SJSA1 (cell line): ENCODE measurements around the gene GJC2. TPM values are rescaled to one million over a fixed set of nuclear protein-coding genes. Genes with fewer than 3 reads are reported as not detected.

ENCODE experiments used
- DNase-seq, 2 experiments: peaks; one replicate each; pipeline ENCODE4 v3.0.0-alpha.2; 2015 to 2020; ENCODE audit warnings: low spot score in 2 of 2, low read depth in 1 of 2
- H3K27ac ChIP-seq: fragments of 250-450 bp; sonication (Bioruptor Pico); 2 replicates; pipeline ENCODE4 v1.5.1; 2020; ENCODE audit warnings: mild to moderate bottlenecking, moderate library complexity
- H3K27me3 ChIP-seq: fragments of 250-450 bp; sonication (Bioruptor Pico); replicated peaks from 2 replicates; pipeline ENCODE4 v1.5.1; 2020; ENCODE audit warnings: mild to moderate bottlenecking, moderate library complexity
- H3K36me3 ChIP-seq: fragments of 250-450 bp; sonication (Bioruptor Pico); 2 replicates; pipeline ENCODE4 v1.5.1; 2020; ENCODE audit warnings: mild to moderate bottlenecking
- H3K4me1 ChIP-seq: fragments of 250-450 bp; sonication (Bioruptor Pico); replicated peaks from 2 replicates; pipeline ENCODE4 v1.6.1; 2021; ENCODE audit warnings: mild to moderate bottlenecking
- H3K4me3 ChIP-seq: fragments of 250-450 bp; sonication (Bioruptor Pico); 2 replicates; pipeline ENCODE4 v1.5.1; 2020; ENCODE audit warnings: mild to moderate bottlenecking
- H3K9me3 ChIP-seq: fragments of 250-450 bp; sonication (Bioruptor Pico); replicated peaks from 2 replicates; pipeline ENCODE4 v1.5.1; 2020; ENCODE audit warnings: mild to moderate bottlenecking
- total RNA-seq: library from RNA; depleted of rRNA; stranded (reverse); fragments of >200 nt; shearing (Covaris generic); gene quantifications from 2 replicates; pipeline ENCODE4 v1.2.3, GENCODE V29; 2014

GJC2 gene
- total RNA-seq, 1 experiment from 2014 or later = 2.3 TPM

GRCh38 chr1:228152097-228152917 lies 2.6 kb downstream of the GJC2 start:
- Histone ChIP-seq H3K36me3 (peaks cover 33% of the 10 kb centered on the region), H3K4me3 (no peak overlapping the region), H3K27me3 (no peaks in the 10 kb centered on the region), H3K9me3 (no peaks in the 10 kb centered on the region), H3K4me1 (no peaks in the 10 kb centered on the region), H3K27ac (no peak overlapping the region)
- no peak for DNase-seq

DNA sequence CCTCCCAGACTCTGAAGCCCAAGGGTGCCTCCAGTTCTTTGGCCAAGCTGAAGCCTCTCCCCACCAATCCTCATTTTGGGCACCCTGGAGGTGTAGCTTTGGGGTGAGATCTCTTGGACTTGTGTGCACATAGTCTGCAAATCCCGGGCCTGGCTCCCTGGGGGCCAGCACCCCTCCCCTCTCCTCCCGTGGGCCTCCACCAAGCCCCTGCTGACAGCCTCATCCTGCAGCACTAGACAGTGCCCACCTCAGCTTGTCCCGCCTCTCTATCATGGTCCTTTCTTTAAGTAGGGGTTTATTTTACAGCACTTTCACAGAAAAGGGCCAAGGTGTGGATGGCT lies 3.2 kb downstream of the GJC2 start:
- H3K9me3 ChIP-seq = no peaks in the 10 kb centered on the region
- no peak overlapping the region for H3K27ac ChIP-seq
- H3K27me3 ChIP-seq = no peaks in the 10 kb centered on the region
- no peaks in the 10 kb centered on the region for H3K4me1 ChIP-seq
- H3K4me3 ChIP-seq = no peak overlapping the region
- DNase-seq = no peak
- H3K36me3 ChIP-seq = peaks cover 28% of the 10 kb centered on the region

GRCh38 chr1:228154021-228154669 lies 4.4 kb downstream of the GJC2 start:
- Histone ChIP-seq H3K4me1 (no peaks in the 10 kb centered on the region), H3K27ac (no peak overlapping the region), H3K36me3 (peaks cover 15% of the 10 kb centered on the region), H3K4me3 (no peak overlapping the region), H3K27me3 (no peaks in the 10 kb centered on the region), H3K9me3 (no peaks in the 10 kb centered on the region)
- DNase-seq = no peak

DNA sequence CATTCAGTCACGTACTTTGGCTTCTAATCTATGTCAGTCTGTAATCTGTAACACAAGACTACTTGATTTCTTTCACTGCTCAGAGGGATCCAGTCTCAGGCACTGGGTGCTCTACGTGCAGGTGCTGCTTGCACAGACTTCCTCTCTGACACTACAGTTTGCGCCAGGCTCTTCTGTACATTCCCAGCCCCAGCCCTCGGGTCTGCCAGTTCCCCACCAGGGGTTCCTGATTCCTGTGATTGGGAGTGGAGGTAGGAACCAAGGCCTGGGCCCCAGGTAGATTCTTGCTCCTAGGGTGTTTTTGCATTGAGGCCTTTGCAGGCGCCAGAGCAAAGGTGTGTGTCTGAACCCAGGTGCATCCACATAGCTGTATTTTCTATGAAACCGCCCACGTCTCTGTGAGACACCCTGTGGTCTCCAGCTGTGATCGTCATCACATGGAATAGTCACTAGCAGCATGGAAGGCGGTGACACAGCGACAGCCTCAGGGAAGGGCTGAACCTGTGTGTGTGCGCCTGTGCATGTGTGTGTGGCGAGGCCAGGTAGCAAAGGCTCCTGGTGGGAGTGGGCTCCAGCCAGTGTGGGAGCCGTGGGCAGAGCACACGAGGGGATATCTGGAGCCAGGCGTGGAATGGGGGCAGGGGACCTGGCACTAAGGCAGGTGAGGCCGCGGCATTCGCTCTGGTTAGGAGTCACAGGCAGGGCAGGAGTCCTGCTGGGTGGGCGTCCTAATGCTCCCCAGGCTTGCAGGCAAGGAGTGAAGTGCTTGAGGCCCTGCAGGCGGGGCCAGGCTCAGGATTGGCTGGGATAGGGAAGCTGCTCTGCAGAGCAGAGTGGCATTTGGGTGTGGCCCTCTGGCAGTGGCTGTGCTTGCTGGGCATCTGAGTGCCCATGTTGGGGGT lies 5.2 kb downstream of the GJC2 start:
- no peak for DNase-seq
- Histone ChIP-seq H3K36me3 (peaks cover 9% of the 10 kb centered on the region), H3K27ac (no peak overlapping the region), H3K27me3 (no peaks in the 10 kb centered on the region), H3K4me1 (no peaks in the 10 kb centered on the region), H3K9me3 (no peaks in the 10 kb centered on the region), H3K4me3 (no peak overlapping the region)

DNA sequence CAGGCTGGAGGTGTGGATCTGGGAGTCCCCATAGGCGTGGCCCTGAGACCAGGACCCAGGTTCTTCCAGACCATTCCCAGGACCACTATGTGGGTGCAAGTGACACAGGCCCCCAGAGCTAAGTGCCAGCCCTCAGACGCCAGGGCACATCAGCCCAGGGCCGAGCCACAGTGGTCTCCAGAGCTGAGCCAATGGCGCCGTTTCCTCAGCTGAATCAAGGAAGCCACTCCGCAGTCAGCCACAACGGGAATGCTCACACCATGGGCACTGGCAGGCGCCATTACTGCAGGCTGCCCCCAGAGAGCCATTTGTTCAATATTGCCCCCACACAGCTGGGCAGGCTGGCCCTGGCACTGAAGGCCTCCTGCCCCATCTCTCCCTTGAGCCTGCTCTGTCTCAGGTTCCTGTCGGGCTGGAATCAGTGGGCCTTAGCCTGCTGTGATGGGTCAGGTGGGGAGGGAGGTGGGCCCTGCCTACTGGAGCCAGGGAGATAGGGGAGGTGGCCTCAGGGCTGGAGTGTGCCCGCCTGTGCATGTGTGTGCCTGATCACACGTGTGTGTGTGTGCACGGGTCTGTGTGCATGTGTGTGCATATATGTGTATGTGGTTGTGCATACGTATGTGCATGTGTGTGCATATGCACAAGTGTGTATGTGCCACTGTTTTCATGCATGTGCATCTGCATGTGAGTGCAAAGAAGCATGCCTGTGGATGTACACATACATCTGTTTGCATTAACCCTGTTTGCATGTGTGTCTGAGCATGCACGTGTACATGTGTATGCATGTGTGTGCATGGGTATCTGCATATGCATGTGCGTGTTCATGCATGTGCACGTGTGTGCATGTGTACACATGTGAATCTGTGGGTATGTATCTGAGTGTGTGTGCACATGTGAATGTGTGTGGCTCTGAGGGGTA lies 6.1 kb downstream of the GJC2 start:
- Histone ChIP-seq H3K4me1 (no peaks in the 10 kb centered on the region), H3K36me3 (peaks cover 1% of the 10 kb centered on the region; the same call in 1 of the 2 replicates), H3K27me3 (no peaks in the 10 kb centered on the region), H3K27ac (no peak overlapping the region), H3K9me3 (no peaks in the 10 kb centered on the region), H3K4me3 (no peak overlapping the region)
- DNase-seq = no peak

DNA sequence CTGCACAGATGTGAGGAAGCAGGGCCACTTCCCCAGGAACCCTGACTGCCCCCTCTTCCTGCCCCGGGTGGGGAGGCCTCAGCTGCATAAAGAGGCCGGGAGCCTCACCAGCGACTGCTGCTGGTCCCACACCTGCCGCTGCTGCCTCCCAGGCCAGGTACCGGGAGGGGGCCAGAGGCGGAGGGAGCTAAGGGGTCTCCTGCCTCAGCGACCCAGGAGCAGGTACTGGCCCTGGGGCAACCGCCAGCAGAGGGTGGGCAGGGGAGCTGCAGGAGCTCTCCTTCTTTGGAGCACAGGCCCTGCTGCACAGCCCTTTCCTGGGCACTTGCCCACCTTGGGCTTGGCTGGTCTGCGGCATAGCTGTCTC lies 6.8 kb downstream of the GJC2 start:
- Histone ChIP-seq H3K36me3 (no peaks in the 10 kb centered on the region), H3K9me3 (no peaks in the 10 kb centered on the region), H3K4me1 (no peaks in the 10 kb centered on the region), H3K27ac (no peak overlapping the region), H3K27me3 (no peaks in the 10 kb centered on the region), H3K4me3 (no peak overlapping the region)
- DNase-seq = no peak

- no peak for DNase-seq
- H3K9me3 ChIP-seq = no peaks in the 10 kb centered on the region
- H3K27me3 ChIP-seq = no peaks in the 10 kb centered on the region
- no peak overlapping the region for H3K4me3 ChIP-seq
- H3K36me3 ChIP-seq = no peaks in the 10 kb centered on the region
- no peak overlapping the region for H3K27ac ChIP-seq
- no peaks in the 10 kb centered on the region for H3K4me1 ChIP-seq
Measured at GRCh38 chr1:228156941-228157728, 7.4 kb downstream of the GJC2 start.

DNA sequence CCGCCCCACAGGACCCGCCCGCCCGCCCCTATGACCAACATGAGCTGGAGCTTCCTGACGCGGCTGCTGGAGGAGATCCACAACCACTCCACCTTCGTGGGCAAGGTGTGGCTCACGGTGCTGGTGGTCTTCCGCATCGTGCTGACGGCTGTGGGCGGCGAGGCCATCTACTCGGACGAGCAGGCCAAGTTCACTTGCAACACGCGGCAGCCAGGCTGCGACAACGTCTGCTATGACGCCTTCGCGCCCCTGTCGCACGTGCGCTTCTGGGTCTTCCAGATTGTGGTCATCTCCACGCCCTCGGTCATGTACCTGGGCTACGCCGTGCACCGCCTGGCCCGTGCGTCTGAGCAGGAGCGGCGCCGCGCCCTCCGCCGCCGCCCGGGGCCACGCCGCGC lies 8.0 kb downstream of the GJC2 start:
- Histone ChIP-seq H3K27me3 (no peaks in the 10 kb centered on the region), H3K27ac (no peak overlapping the region), H3K9me3 (no peaks in the 10 kb centered on the region), H3K4me1 (no peaks in the 10 kb centered on the region), H3K4me3 (no peak overlapping the region), H3K36me3 (no peaks in the 10 kb centered on the region)
- no peak for DNase-seq

- H3K9me3 ChIP-seq = no peaks in the 10 kb centered on the region
- no peak overlapping the region for H3K4me3 ChIP-seq
- no peaks in the 10 kb centered on the region for H3K4me1 ChIP-seq
- no peaks in the 10 kb centered on the region for H3K36me3 ChIP-seq
- DNase-seq = no peak
- H3K27ac ChIP-seq = no peak overlapping the region
- H3K27me3 ChIP-seq = no peaks in the 10 kb centered on the region
Measured at GRCh38 chr1:228158151-228159007, 8.6 kb downstream of the GJC2 start.

GRCh38 chr1:228159008-228159665 lies 9.4 kb downstream of the GJC2 start:
- Histone ChIP-seq H3K4me3 (no peak overlapping the region), H3K27me3 (no peaks in the 10 kb centered on the region), H3K9me3 (no peaks in the 10 kb centered on the region), H3K36me3 (no peaks in the 10 kb centered on the region), H3K27ac (no peak overlapping the region), H3K4me1 (no peaks in the 10 kb centered on the region)
- DNase-seq = no peak

- 0 out of 2 replicates have a peak, but pooled peaks cover 3% of the 10 kb centered on the region for H3K4me1 ChIP-seq
- no peaks in the 10 kb centered on the region for H3K9me3 ChIP-seq
- no peaks in the 10 kb centered on the region for H3K27me3 ChIP-seq
- DNase-seq = no peak
- H3K4me3 ChIP-seq = no peak overlapping the region
- H3K36me3 ChIP-seq = no peaks in the 10 kb centered on the region
- no peak overlapping the region for H3K27ac ChIP-seq
Measured at GRCh38 chr1:228160201-228160761, 10.6 kb downstream of the GJC2 start.
